PFSK-1 (cell line): ENCODE measurements around the gene P2RY11.

ENCODE experiments used
- FOXP2 ChIP-seq: optimal IDR thresholded peaks from 2 replicates; pipeline ENCODE3; 2011; ENCODE audit warnings: borderline replicate concordance, control low read depth, inconsistent platforms; ENCODE audit not compliant: insufficient read depth; ENCODE audit errors: extremely low read length, extremely low read depth
- POLR2AphosphoS5 ChIP-seq: IDR thresholded peaks from 2 replicates; pipeline ENCODE4 v1.6.1; 2012; ENCODE audit warnings: low read depth, mild to moderate bottlenecking, control low read depth, low read length, moderate library complexity
- REST ChIP-seq, 2 experiments: IDR thresholded peaks; 2 replicates each; pipeline versions ENCODE4 v1.6.1 to v1.8.0; 2011 to 2012; ENCODE audit warnings: low read depth in 2 of 2, low read length in 2 of 2, control low read depth in 1 of 2, inconsistent platforms in 1 of 2, mild to moderate bottlenecking in 1 of 2, moderate library complexity in 1 of 2; ENCODE audit not compliant: insufficient read depth in 1 of 2
- SIN3A ChIP-seq: IDR thresholded peaks from 2 replicates; pipeline ENCODE4 v1.6.1; 2012; ENCODE audit warnings: mild to moderate bottlenecking, low read length, moderate library complexity, borderline replicate concordance; ENCODE audit not compliant: insufficient read depth
- TAF1 ChIP-seq: IDR thresholded peaks from 2 replicates; pipeline ENCODE4 v1.6.1; 2012; ENCODE audit warnings: low read length, control low read depth, borderline replicate concordance; ENCODE audit not compliant: insufficient read depth

Gene P2RY11

GRCh38 chr19:10091370-10091687 lies 20.2 kb upstream of the P2RY11 start:
- no peak for TF ChIP-seq FOXP2
- TF ChIP-seq TAF1 = no peak
- no peak for TF ChIP-seq SIN3A
- no peak for TF ChIP-seq POLR2AphosphoS5
- TF ChIP-seq REST (IDR thresholded peaks at IDR 0.05; ENCODE audit: insufficient read depth in 1 of 2, low read depth in 2 of 2, low read length in 2 of 2) = no peak

GRCh38 chr19:10091895-10092641 lies 19.4 kb upstream of the P2RY11 start:
- TF ChIP-seq SIN3A (no peak), TAF1 (no peak), POLR2AphosphoS5 (no peak), REST (IDR thresholded peaks at IDR 0.05; ENCODE audit: insufficient read depth in 1 of 2, low read depth in 2 of 2, low read length in 2 of 2) (no peak), FOXP2 (no peak)

- TF ChIP-seq SIN3A (no peak), REST (IDR thresholded peaks at IDR 0.05; ENCODE audit: insufficient read depth in 1 of 2, low read depth in 2 of 2, low read length in 2 of 2) (no peak), POLR2AphosphoS5 (no peak), TAF1 (no peak)
Measured at GRCh38 chr19:10092648-10093294, 18.7 kb upstream of the P2RY11 start.

GRCh38 chr19:10093295-10094186 lies 18.0 kb upstream of the P2RY11 start:
- TF ChIP-seq REST (IDR thresholded peaks at IDR 0.05; ENCODE audit: insufficient read depth in 1 of 2, low read depth in 2 of 2, low read length in 2 of 2) = peak; percentile 75 to 91
- TF ChIP-seq POLR2AphosphoS5 = no peak
